Uterine smooth muscle cell (primary cell): ENCODE measurements around the gene KLK4. TPM values are rescaled to one million over a fixed set of nuclear protein-coding genes. Genes with fewer than 3 reads are reported as not detected.

Experiments
- total RNA-seq: library from RNA; depleted of rRNA; stranded (reverse); fragments of >200 nt; gene quantifications from 2 replicates; pipeline ENCODE4 v1.2.3, GENCODE V29; 2014

KLK4 gene
- not detected in 2 replicates for total RNA-seq

GRCh38 chr19:50911206-50912101 lies at the start of gene KLK4:
Gene KLK4, minus strand, starts transcription at chr19:50911395. Its CDS starts 657 bp downstream, at chr19:50910738.

GRCh38 chr19:50952910-50953309 lies 41.7 kb upstream of the KLK4 start, which contains the start of gene KLK5:
Gene KLK5, minus strand, starts transcription at chr19:50953038. Its CDS starts 381 bp downstream, at chr19:50952657.

GRCh38 chr19:50873056-50873455 lies 38.1 kb downstream of the KLK4 start, which contains the start of gene KLK2:
Gene KLK2, plus strand, starts transcription at chr19:50873439. Its CDS starts 35 bp downstream, at chr19:50873474.

Other genes with a start within 250 kb of the KLK4 start
- 13.0 and 26.0 TPM in 2 replicates for gene SHANK1, start 191.6 kb downstream of the KLK4 start, total RNA-seq
- gene CLEC11A, start 188.0 kb downstream of the KLK4 start, total RNA-seq, result 79.9 and 87.2 TPM in 2 replicates
- not detected in 2 replicates for gene GPR32, start 140.9 kb downstream of the KLK4 start, total RNA-seq
- gene ACP4, start 121.0 kb downstream of the KLK4 start, total RNA-seq, result not detected in 2 replicates
- not detected in 2 replicates for gene KLK1, start 87.6 kb downstream of the KLK4 start, total RNA-seq
- gene KLK15, start 77.8 kb downstream of the KLK4 start, total RNA-seq, result not detected in 2 replicates
- gene KLK3, start 56.5 kb downstream of the KLK4 start, total RNA-seq, result not detected in 2 replicates
- gene KLK2, start 38.0 kb downstream of the KLK4 start, total RNA-seq, result 0.22 TPM in 1 of 2 replicates, not detected in the other
- gene KLK5, start 41.6 kb upstream of the KLK4 start, total RNA-seq, result not detected in 2 replicates
- gene KLK6, start 58.2 kb upstream of the KLK4 start, total RNA-seq, result not detected in 2 replicates
- gene KLK7, start 72.5 kb upstream of the KLK4 start, total RNA-seq, result not detected in 2 replicates
- not detected in 2 replicates for gene KLK8, start 90.2 kb upstream of the KLK4 start, total RNA-seq
- not detected in 2 replicates for gene KLK10, start 108.3 kb upstream of the KLK4 start, total RNA-seq
- not detected in 2 replicates for gene KLK11, start 115.2 kb upstream of the KLK4 start, total RNA-seq
- gene KLK12, start 123.6 kb upstream of the KLK4 start, total RNA-seq, result not detected in 2 replicates
- not detected in 2 replicates for gene KLK13, start 153.7 kb upstream of the KLK4 start, total RNA-seq
- not detected in 2 replicates for gene KLK14, start 171.5 kb upstream of the KLK4 start, total RNA-seq
- 9.5 and 11.1 TPM in 2 replicates for gene CTU1, start 197.0 kb upstream of the KLK4 start, total RNA-seq
- gene SIGLEC9, start 213.5 kb upstream of the KLK4 start, total RNA-seq, result 0.44 TPM in 1 of 2 replicates, not detected in the other
- gene SIGLEC7, start 230.9 kb upstream of the KLK4 start, total RNA-seq, result not detected in 2 replicates